GM19463 (cell line): ENCODE measurements around the gene GLCCI1.
"Not testable (repeated sequence)": the region's sequence is repeated elsewhere in the genome, so short reads cannot be mapped to it uniquely, and the experiment has no call there.

Experiments used
- ATAC-seq: cut with Tn5 transposase; IDR thresholded peaks from one replicate; pipeline ENCODE4 v1.9.1; 2021; ENCODE audit warnings: mild to moderate bottlenecking, moderate library complexity; ENCODE audit not compliant: unreplicated experiment

The GLCCI1 gene

DNA sequence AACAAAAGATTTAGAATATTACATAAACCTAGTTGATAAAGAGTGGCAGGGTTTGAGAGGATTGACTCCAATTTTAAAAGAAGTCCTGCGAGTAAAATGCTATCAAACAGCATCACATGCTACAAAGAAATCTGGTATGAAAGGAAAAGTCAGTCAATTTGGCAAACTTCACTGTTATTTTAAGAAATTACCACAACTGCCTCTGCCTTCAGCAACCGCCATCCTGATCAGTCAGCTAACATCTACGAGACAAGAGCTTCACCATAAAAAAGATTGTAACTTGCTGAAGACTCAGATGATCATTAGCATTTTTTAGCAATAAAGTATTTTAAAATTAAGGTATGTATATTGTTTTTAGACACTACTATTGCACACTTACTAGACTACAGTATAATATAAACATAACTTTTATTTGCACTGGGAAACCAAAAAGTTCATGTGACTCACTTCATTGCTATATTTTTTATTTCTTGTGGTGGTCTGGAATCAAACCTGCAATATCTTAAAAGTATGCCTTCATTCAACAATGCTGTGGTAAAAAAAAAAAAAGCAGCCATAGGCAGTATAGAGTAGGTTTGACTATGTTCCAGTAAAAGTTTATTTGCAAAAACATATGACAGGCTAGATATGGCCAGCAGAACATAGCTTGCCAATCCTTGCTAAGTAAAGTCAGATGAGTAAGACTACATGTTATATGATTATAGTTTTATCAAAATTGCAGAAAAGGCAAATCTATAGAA lies 74.4 kb downstream of the GLCCI1 start:
- ATAC-seq: no peak

DNA sequence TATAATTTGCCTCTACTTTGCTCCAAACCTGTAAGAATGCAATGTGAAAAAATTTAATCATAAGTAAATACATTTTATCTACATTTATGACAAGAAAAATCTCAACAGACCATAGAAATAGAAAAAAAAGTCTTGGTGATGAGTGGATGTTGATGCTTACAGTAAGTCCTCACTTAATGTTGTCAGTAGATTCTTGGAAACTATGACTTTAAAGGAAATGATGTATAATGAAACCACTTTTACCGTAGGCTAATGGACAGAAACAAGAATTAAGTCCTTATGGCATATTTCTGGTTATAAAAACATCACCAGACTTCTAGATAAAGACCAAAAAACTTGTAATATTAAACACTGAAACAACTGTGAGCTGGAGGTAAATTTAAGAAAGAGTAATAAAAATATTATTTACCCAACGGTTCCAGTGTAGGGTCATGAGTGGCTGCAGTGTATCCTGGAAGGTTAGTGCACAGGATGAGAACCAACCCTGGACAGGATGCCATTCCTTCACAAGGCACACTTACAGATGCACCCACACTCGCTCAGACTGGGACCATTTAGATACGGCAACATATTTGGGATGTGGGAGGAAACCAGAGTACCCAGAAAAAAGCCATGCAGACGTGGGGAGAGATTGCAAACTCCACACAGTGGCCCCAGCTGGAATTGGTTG lies 76.3 kb downstream of the GLCCI1 start:
- ATAC-seq: no peak

DNA sequence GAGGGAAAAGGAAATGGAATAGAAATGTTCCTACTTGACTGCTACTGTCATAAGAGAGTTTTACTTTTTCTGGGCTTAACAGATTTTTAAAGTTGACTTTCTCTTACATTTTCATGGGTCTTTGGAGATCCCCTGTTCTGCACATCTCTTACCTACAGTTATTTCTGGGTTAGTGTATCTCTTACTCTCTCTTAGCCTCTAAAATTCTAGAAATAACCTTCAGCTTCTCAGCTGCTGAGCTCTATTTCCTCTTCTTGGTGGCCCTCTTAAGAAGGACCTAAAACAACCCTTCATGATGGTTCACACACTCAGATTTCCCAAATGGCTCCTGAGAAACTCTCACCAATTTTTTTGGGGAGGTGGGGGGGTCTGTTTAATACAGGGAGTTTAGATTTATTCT lies 79.5 kb downstream of the GLCCI1 start:
- ATAC-seq: not testable (repeated sequence)

DNA sequence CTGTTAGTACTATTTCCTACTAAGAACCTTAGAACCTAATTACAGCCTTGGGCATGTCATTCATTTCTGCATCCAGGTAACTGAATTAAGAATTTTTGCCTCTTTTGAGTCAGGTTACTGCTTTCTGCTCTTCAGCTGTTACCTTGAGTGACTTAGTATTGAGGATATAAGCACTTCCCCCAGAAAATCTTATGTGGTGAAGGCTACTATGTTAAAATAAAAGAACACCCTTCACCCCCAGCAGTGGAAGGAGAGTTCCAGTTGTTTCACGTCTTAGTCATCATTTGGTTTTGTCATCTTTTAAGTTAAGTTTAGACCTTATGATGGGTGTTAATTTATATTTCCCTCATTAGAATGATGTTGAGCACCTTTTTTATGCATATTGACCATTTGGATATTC lies 82.8 kb downstream of the GLCCI1 start:
- ATAC-seq: no peak

DNA sequence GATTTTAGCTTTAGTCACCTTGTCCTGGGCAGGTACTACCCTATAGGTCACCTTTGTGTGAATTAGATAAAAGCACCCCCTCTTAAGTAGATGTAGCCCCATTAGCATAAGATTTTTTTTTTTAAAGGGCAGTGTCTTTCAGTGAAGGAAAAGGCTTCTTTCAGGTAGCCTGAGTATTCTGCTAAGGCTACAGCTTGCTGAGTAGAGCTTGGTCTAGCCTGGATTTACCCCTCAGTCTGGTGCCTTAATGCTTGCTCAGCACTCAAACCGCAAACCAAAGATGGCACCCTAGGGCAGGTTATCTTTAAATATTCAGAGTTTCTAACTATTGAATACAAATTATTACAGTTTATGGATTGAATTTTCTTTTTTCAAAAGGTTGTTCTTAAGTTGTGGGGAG lies 83.4 kb downstream of the GLCCI1 start:
- no peak for ATAC-seq

DNA sequence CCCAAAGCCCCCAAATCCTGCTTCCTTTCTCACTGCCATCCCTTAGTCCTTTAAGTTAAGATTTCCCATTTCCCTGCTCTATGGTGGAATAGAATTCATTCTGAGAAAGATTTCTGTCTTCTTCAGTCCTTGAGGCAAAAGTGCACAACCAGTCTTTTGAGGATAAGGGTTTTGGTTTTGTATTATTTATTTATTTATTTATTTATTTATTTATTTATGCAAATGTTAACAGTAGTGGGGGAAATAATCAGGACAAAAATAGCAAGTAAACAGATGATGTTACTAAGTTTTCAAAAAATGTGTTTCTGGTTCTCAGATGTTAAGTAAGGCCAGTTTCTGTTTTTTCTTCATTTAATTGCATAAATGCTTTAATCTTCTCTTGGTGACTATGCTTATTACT lies 84.2 kb downstream of the GLCCI1 start:
- ATAC-seq: no peak

DNA sequence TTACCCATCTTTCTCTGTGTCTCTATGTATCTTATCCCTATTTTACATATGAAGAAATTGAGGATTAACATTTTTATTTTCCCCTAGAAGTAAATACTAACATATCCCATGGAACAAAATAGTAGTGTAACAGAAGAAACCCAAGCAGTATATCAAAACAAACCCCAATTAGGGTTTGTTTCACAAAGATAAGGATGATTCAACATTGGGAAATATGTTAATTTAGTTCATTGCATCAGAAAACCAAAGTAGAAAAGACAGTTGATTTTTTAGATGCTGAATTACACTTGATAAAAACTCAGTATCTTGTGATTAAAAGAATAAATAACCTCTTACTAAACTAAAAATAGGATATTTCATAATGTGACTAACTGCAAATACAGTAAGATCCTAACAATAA lies 87.8 kb downstream of the GLCCI1 start:
- no peak for ATAC-seq

DNA sequence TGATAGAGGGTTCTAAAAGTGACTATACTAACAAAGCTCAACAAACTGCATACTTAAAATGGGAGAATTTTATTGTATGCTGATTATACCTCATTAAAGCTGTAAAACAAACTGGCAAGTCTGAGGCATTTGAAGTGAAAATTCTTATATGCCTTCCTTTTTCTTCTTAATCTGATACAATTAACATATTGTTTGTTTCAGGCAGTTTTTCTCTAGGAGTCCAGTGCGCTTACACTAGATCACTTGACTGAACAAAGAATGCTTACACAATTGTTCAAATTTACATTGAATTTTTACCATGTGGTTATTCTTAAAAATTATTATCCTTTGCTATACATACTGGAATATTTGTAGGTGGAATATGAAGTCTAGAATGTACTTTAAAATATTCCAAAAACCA lies 89.0 kb downstream of the GLCCI1 start:
- ATAC-seq: no peak

DNA sequence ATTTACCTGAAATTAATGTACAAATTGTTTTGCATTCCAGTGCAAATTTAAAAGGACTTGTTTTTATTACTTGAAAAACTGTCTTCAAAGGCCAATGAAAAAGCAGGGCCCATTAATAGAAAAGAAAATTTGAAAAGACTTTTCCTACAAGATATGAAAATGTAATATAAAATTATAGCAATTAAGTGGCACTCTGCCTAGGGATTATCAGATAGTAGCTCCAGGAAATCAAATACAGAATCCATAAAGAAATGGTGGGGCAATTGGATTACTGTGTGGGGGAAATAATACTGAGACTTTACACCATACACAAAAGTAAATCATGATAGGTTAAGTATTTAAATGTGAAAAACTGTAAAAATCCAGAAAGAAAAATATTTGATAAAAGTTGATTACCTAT lies 89.7 kb downstream of the GLCCI1 start:
- ATAC-seq: no peak

DNA sequence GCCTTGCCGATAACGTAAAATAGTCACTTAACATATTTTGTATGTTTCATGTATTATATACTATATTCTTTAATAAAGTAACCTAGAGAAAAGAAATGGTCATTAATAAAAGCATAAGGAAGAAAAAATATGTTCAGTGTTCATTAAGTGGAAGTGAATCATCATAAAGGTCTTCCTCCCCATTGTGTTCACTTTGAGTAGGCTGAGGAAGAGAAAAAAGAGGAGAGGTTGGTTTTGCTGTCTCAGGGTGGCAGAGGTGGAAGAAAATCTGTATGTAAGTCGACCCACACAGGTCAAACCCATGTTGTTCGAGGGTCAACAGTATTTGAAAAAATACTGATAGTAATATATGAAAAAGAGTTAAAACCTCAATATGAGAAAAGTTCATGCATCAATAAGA lies 90.3 kb downstream of the GLCCI1 start:
- ATAC-seq: no peak

DNA sequence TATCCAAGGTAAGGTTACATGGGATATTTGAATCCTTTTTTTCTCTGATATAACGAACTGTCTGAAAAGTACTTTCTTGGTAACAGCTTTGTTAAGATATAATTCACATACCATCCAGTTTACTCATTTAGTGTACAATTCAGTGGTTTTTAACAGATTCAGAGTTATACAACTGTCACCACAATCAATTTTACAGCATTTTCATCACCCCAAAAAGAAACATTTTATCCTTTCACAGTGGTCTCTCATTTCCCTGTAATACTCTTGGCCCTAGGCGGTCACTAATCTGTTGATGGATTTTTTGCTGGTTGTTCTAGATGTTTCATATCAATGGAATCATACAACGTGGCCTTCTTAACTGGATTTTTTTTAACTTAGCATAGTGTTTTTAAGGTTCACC lies 91.6 kb downstream of the GLCCI1 start:
- no peak for ATAC-seq

DNA sequence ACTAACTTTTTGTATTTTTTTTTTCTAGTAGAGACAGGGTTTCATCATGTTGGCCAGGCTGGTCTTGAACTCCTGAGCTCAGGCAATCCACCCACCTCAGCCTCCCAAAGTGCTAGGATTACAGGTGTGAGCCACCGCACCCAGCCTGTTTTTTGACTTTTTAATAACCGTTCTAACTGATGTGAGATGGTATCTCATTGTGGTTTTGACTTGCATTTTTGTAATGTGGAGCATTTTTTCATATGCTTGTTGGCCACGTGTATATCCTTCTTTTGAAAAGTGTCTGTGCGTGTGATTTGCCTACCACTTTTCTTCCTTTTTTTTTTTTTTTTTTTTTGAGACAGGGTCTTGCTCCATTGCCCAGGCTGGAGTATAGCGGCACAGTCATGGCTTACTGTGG lies 94.7 kb downstream of the GLCCI1 start:
- not testable (repeated sequence) for ATAC-seq

DNA sequence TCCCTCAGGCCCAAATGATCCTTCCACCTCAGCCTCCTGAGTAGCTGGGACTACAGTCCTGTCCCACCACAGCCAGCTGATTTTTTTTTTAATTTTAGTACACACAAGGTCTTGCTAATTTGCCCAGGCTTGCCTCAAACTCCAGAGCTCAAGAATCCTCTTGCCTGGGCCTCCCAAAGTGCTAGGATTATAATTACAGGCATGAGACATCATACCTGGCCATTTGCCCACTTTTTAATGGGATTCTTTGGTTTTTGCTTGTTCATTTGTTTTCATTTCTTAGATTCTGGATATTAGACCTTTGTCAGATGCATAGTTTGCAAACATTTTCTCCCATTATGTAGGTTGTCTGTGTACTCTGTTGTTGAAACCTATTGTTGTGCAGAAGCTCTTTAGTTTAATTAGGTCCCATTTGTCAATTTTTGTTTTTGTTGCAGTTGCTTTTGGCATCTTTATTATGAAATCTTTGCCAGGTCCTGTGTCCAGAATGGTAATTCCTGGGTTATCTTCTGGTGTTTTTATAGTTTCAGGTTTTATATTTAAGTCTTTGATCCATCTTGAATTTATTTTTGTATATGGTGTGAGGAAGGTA lies 95.2 kb downstream of the GLCCI1 start:
- ATAC-seq: no peak

DNA sequence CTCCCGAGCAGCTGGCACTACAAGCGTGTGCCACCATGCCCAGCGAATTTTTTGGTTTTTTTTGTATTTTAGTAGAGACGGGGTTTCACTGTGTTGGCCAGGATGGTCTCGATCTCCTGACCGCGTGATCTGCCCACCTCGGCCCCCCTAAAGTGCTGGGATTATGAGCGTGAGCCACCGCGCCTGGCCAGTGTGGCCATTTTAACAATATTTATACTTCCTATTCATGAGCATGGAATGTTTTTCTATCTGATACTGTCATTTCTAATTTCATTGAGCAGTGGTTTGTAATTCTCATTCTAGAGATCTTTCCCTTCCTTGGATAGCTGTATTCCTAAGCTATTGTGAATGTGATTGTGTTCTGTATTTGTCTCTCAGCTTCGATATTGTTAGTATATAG lies 96.2 kb downstream of the GLCCI1 start:
- ATAC-seq: no peak

DNA sequence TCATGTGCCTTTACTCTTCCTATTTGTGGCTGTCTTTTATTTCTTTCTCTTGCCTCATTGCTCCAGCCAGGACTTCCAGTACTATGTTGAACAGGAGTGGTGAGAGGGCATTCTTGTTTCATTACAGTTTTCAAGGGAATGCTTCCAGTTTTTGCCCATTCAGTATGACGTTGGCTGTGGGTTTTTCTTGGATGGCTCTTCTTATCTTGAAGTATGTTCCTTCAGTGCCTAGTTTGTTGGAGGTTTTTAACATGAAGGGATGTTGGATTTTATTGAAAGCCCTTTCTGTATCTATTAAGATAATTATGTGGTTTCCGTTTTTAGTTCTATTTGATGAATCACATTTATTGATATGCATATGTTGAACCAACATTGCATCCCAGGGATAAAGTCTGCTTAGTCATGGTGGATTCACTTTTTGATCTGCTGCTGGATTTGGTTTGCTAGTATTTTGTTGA lies 96.8 kb downstream of the GLCCI1 start:
- no peak for ATAC-seq

DNA sequence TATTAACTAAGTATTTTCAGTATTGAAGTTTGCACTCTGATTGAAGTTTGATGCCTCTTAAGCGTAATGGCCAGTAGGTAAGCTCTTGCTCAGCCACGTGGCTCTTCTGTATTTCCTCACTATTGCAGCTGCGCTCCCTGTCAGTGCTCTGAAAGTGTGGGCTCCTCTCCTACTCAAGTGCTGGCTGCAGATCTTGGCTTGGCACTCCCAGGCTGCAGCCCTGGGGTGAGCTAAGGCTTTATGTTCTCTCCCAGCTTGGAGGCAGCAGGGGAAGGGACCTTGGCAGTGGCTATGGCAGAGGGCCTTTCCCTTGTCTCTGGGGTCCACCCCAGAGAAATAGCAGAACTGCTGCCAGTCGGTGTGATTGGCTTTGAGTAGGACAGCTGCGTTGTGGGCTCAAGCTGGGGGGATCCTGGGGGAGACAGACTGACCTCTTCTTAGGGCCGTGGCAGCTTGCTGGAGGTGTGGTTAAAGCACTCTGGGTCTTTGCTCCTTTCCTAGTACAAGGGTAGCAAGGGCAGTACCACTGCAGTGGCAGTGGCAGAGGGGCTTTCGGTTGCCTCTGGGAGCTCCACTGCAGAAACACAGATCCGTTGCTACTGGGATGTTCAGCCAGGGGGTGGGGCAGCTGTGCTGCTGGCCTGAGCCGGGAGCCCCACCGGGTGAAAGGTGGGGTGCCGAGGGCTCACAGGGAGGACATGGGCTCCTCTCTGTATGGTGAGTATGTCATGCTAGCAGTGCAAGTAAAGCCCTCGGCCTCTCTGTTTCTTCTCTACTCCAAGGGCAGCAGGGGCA lies 100.5 kb downstream of the GLCCI1 start:
- no peak for ATAC-seq

DNA sequence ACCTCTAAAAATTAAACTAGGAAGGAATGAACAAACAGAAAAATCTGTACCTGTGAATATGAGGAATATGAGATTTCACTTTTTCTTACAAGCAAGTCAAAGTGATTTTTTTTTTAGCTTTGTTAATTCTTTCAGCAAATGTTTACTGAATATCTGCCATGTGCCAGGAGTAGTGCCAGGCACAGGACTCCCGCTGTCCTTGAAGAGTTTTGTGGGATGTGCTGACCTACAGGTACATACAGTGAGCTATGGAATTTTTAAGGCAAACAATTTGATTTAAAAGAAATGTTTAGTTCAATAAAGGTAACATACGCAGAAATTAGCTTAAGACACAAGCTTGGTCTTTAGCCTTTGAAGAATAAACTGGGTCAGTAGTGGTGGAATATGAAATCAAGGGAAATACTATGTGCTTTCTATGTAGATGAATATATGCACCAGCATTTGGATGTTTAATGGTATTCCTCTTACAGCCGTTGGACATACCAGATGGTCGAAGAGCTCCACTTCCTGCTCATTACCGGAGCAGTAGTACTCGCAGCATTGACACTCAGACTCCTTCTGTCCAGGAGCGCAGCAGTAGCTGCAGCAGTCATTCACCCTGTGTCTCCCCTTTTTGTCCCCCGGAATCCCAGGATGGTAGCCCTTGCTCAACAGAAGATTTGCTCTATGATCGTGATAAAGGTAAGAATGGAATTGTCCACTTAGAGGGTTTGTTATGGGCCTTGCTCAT lies 102.0 kb downstream of the GLCCI1 start:
- no peak for ATAC-seq

DNA sequence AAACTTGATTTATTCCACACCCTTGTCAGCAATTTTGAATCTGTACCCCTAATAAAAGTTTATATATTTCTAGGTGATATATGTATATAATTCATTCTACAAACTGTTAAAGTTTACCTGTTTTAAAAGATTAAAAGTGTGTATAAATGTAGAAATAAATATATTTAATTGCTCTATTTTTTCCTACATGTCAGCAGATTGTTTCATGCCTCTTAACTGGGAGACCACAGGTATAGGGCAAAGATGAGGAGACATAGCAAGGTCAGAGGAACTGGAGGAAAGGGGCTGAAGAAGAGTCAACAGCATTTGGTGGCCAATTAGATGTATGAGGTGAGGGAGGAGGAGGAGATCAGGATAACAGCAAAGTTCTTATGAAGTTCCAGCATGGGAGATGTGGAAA lies 109.8 kb downstream of the GLCCI1 start:
- no peak for ATAC-seq

DNA sequence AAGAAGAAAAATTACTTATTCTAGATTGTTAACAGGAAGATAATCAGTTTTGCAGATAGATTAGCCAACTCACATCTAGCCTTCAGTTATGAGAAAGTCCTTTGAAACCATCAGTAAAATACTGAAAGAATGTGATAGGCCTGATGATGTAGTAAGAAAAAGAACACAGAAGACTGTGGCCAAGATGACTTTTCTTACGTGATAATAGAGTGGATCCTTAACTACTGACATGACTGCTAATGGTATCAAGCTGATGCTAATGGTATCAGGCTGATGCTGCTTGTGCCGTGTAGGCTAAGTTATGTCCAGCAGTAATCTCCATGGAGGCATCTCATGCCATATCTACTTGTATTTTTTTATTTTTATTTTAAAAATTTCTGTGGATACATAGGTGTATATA lies 114.2 kb downstream of the GLCCI1 start:
- ATAC-seq: no peak

DNA sequence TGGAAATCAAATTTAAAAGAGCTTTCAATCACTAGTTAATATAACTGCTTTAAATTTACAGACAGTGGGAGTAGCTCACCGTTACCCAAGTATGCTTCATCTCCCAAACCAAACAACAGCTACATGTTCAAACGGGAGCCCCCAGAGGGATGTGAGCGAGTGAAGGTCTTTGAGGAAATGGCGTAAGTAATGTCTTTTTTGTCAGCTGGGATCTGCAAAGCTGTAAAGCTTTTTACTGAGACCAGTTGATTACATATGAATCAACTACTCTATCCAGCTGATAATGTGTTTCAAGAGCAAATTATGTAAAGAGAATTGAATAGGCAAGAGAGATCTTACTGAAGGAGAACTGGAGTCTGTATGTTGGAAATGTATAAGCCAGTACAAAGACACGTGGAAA lies 116.2 kb downstream of the GLCCI1 start:
- ATAC-seq: no peak

DNA sequence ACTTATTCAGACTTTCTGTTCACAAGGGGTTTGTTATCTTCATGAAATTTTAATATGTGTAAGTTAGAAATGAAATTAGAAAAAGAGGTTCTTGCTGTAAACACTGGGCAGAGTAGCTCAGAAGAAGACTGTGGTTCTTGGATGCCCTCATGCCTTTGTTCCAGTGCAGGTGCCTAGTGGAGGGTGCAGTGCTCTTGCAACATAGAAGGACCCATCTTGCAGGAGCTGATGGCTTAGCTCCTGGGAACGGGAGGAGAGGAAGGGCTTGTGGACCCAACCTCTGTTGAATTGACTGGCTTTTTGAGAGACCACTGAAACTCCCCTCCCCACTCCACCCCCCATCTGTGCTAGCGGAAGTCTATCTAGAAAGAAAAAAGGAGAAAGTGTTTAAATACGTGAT lies 116.8 kb downstream of the GLCCI1 start:
- no peak for ATAC-seq
